Measurements from ENCODE around the gene CFD.
"Not testable (repeated sequence)": the region's sequence is repeated elsewhere in the genome, so short reads cannot be mapped to it uniquely, and the experiment has no call there.

The CFD gene

DNA sequence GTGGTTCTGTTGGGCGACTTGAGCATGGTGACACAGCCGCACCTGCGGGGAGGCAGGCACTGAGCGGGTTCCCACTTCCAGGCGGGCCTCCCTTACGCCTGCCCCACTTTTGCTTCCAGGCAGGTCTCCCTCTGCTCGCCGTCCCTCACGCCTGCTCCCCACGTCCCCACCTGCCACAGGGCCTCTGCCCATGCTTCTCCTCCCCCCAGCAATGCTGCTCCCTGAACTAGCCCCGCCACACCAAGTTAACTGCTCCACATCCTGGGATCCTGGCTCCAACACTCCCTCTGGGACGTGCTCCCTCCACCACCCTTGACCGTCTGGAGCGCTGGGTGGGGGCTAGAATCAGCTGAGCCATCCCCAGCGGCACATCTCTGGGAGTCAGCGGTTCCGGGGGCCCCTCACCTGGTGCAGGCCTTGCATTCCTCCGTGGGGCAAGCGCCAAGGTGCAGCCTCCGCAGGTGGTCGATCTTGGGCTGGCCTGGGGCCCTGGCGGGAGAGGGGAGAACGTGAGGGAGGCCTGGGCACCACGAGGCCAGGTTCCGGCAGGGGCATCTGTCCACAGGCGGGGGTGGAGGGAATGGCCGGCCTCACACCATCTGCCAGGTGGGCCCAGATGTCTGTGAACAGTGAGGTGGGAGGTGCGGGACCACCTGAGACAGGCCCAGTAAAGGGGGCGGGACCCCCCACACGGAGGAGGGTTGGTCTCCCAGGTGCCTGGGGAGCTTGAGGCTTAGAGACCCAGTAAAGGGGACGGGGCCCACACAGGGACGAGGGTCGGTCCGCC is 9.2 kb downstream of the CFD start:
- no peak for TF ChIP-seq ZNF274 (IDR thresholded peaks at IDR 0.05; ENCODE audit: low read depth, low read length)
- no peak overlapping the region for H3K4me3 ChIP-seq (ENCODE audit: low read length)

DNA sequence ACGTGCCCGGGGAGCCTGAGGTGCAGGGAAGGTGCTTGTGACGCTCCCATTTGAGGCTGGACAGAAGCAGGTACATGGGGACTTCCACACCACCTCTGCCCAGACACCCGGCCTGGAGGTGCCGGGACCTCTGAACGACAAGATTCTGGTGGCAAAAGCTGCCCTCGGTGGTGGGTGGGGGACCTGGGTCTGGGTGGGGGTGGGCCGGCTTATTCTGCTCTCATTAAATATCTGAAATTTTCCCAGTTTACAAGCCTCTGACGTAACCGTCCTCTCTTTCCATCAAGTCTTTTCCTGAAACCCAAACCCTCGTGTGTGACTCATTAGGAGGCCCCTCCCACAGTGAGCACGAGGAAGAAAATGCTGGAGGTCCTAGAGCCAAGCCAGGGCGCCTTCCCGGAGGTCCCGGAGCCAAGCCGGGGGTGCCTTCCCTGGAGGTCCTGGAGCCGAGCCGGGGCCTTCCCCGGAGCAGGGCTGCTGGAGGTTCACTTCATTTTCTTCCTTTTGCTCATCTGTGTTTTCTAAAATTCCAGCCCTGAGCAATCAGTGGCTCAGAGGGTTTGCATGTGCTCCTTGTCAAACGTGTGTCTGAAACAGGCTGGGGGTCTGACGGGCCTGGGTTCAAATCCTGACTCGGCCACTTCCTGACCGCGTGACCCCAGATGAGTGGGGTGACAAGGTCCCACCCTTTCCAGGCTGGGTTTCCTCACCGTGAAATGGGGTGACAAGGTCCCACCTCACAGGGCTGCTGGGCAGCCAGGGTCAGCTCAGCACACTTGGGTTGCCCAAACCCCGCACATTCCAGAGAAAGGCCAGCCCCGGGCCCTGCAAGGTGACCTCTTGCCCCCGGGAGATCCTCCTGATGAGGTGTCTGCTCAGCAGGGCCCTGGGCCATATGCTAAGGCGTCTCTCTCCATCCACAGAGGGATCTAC is 10.0 kb downstream of the CFD start:
- no peak overlapping the region for H3K4me3 ChIP-seq (ENCODE audit: low read length)
- no peak for TF ChIP-seq ZNF274 (IDR thresholded peaks at IDR 0.05; ENCODE audit: low read depth, low read length)

DNA sequence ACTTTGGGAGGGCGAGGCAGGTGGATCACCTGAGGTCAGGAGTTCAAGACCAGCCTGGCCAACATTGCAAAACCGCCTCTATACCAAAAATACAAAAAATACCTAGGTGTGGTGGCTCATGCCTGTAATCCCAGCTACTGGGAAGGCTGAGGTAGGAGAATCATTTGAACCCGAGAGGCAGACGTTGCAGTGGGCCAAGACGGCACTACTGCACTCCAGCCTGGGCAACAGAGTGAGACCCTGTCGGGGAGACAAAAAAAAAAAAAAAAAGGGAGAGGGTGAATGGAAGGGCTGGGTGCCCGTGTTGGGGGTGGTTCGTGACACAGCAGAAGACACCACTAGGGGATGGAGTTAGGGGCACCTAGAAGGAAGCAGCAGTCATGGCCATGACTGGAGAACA is 10.8 kb downstream of the CFD start:
- TF ChIP-seq ZNF274 (IDR thresholded peaks at IDR 0.05; ENCODE audit: low read depth, low read length) = no peak
- no peak overlapping the region for H3K4me3 ChIP-seq (ENCODE audit: low read length)

DNA sequence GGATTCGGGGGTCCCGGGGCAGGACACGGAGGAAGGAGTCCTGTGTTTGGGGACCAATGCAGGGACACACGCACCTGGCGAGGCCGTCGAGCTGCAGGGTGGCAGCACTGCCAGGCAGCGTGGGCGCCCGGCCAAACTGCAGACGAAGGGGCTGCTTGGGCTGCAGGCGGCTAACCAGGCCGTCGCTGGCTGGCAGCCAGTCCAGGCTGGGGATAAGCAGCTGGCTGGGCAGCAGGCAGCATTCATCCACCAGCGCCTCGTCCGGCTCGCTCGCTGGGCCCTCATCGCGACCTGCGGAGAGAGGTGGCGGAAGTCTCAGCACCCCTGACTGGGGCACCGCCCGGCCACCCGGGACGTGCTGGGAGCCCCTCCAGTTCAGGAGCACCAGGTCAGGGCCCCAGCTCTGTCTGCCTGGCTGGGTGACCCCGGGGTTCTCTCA is 11.5 kb downstream of the CFD start:
- TF ChIP-seq ZNF274 (IDR thresholded peaks at IDR 0.05; ENCODE audit: low read depth, low read length) = no peak
- H3K4me3 ChIP-seq (ENCODE audit: low read length) = no peak overlapping the region

DNA sequence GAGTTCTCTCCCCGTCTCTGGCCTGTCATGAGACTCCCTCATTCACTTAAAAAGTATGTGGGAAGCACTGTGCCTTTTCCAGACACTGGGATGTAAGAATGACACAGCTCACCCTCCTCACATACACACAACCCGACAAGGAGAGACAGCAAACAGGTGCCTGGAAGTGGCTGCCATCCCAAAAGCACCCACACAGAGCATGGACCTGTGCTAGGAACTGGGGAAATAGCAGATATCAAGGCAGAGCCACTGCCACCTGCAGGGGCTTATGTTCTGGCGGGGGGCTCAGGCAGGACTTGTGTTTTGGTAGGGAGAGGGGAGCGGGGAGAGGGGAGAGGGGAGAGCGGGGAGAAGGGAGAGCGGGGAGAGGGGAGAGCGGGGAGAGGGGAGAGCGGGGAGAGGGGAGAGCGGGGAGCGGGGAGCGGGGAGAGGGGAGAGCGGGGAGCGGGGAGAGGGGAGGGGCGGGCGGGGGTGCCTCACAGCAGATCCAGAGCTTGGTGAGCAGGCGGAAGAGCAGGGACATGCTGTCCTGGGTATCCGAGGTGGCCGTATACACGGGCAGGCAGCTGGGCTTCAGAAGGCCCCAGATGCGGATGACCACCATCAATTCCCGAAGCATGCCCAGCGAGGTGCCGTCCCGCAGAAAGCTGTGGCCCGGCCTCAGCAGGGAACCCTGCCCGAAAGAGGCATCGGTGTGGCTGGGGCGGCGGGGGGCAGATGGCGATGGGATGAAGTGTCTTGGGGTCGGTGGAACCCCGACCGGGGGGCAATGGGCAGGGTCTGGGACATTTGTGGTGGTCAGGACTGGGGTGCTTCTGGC is 12.2 kb downstream of the CFD start:
- no peak overlapping the region for H3K4me3 ChIP-seq (ENCODE audit: low read length)
- no peak for TF ChIP-seq ZNF274 (IDR thresholded peaks at IDR 0.05; ENCODE audit: low read depth, low read length)

DNA sequence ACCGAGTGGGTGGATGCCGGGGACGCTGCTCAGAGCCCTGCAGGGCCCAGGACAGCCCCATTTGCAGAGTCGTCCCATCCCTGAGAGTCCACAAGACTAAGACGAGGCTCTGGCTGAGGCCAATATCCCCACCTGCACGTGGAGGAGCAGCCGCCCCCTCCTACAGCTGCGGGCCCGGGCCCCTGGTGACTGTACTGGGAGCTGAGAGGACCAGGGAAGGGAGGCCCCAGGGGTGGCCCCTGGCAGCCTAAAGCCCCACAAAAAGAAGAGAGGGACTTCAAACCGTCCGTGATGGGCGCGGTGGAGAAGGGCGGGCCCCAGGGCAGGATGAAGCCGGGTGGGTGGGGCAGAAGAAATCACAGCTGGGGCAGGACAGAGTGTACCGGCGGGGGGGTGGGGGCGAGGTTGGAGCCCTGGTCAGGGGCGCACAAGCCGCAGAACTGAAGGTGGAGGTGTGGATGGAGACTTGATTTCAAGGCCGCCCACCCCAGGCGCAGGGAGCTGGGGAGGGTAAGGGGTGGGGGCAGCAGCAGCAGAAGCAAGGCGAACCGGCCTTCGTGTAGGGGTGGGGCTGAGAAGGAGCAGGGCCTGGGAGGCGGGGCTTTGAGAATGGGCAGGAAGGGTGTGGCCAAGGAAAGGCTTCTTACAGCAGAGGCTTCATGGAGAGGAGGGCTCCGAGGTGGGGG is 12.9 kb downstream of the CFD start:
- no peak overlapping the region for H3K4me3 ChIP-seq (ENCODE audit: low read length)
- TF ChIP-seq ZNF274 (IDR thresholded peaks at IDR 0.05; ENCODE audit: low read depth, low read length) = no peak

DNA sequence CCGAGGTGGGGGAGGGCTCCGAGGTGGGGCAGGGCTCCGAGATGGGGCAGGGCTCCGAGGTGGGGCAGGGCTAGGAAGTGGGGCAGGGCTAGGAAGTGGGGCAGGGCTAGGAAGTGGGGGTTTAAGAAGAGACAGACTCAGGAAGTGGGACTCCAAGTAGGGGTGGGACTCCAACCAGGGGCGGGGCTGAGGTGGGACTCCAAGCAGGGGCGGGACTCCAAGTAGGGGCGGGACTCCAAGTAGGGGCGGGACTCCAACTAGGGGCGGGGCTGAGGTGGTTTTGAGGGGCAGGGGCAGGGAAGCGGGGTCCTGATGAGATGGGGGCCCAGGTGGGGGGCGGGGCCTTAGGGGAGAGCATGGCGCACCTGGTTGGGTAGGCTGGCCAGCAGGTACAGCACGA is 13.6 kb downstream of the CFD start:
- no peak for TF ChIP-seq ZNF274 (IDR thresholded peaks at IDR 0.05; ENCODE audit: low read depth, low read length)
- no peak overlapping the region for H3K4me3 ChIP-seq (ENCODE audit: low read length)

DNA sequence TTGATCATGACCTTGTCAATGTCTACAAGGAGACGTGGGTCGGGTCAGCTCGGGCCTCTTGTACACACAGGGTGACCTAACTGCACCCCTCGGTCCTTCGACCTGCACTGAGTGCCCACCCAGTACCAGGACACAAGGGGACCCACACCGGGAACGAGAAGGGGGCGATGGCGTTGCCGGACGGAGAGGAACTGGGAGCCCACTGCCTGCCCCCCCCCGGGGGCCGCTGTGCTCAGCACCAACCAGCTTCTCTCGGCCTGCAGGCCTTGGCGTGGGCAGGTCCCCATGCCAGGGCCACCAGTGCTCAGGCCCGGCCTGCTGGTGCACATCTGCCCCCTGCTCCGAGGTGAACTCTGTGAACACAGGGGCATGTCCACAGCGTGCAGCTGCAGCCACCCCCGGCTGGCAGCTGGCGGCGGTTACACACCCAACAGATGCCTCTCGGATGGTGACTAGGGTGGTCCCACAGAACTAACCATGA is 14.1 kb downstream of the CFD start:
- no peak overlapping the region for H3K4me3 ChIP-seq (ENCODE audit: low read length)
- TF ChIP-seq ZNF274 (IDR thresholded peaks at IDR 0.05; ENCODE audit: low read depth, low read length) = no peak

DNA sequence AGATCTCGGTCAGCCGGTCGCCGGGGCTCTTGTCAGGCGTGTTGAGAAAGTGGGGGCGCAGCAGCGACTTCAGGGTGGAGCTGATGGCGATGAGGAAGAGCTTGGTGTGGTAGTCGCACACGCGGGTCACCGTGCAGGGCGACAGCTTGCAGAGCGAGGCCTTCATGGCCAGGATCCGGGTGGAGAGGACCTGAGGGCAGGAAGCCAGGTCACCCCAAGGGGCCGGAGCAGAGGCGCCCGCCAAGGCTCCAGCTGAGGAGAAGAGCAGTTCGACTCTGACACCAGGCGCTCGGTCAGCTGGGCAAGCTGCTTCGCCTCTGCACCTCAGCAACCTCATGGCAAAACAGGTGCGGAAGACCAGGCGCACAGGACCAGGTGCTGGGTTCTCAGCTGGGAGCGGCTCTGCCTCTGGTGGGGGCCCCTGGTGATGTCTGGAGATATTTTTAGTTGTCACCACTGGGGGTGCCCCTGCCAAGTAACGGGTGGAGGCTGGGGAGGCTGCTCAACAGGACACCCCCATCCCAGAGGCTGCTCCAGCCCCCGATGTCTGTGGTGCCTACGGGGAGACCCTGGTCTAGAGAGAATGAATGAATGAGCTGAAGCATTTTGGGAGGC is 15.9 kb downstream of the CFD start:
- no peak for TF ChIP-seq ZNF274 (IDR thresholded peaks at IDR 0.05; ENCODE audit: low read depth, low read length)
- no peak overlapping the region for H3K4me3 ChIP-seq (ENCODE audit: low read length)

DNA sequence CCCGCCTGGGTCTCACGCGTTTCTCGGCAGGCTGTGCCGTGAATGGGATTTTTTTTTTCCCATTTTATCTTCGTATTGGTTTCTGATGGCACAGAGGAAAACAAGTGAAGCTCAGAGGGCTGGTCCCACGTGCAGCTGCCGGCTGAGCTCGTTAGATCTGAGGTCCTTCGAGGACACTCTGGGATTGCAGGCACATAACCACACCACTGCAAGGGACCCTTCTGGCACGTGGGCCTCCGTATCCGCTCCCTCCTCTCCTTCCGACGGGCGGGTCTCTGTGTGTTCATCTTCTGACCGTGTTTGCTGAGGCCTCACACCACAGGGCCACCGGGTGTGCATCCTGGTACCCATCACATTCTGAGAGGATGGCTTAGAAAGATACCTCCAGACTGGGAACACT is 16.6 kb downstream of the CFD start:
- no peak for TF ChIP-seq ZNF274 (IDR thresholded peaks at IDR 0.05; ENCODE audit: low read depth, low read length)
- no peak overlapping the region for H3K4me3 ChIP-seq (ENCODE audit: low read length)

DNA sequence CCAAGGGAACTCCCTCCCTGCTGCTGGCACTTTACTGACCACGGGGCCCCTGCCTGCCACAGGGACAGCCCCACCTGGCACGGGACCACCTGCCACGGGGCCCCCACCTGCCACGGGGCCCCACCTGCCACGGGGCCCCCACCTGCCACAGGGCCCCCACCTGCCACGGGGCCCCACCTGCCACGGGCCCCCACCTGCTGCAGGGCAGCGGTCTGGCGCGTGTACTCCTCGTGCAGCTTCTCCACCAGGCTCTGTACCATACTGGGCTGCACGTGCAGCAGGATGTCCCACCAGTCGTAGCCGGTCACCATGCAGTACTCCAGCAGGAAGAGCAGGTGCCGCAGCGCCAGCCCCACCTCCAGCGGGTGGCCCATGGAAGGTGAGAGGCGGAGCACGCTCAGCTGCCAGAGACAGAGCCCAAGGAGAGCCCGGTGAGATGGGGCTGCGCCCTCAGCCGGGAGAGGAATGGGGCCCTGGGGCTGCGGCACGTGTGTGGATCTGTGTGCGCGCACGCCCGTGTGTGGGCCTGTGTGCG is 17.4 kb downstream of the CFD start:
- no peak for TF ChIP-seq ZNF274 (IDR thresholded peaks at IDR 0.05; ENCODE audit: low read depth, low read length)
- no peak overlapping the region for H3K4me3 ChIP-seq (ENCODE audit: low read length)

DNA sequence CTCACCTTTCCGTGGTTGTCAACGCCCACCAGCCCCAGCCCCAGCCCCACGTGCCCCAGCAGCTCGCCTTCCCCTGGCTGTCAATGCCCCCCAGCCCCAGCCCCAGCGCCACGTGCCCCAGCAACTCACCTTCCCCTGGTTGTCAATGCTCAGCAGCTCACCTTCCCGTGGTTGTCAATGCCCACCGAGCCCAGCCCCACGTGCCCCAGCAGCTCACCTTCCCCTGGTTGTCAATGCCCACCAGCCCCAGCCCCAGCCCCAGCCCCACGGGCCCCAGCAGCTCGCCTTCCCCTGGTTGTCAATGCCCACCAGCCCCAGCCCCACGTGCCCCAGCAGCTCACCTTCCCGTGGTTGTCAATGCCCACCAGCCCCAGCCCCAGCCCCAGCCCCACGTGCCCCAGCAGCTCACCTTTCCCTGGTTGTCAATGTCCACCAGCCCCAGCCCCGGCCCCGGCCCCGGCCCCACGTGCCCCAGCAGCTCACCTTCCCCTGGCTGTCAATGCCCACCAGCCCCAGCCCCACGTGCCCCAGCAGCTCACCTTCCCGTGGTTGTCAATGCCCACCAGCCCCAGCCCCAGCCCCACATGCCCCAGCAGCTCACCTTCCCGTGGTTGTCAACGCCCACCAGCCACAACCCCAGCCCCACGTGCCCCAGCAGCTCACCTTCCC is 18.7 kb downstream of the CFD start:
- not testable (repeated sequence) for H3K4me3 ChIP-seq (ENCODE audit: low read length)

DNA sequence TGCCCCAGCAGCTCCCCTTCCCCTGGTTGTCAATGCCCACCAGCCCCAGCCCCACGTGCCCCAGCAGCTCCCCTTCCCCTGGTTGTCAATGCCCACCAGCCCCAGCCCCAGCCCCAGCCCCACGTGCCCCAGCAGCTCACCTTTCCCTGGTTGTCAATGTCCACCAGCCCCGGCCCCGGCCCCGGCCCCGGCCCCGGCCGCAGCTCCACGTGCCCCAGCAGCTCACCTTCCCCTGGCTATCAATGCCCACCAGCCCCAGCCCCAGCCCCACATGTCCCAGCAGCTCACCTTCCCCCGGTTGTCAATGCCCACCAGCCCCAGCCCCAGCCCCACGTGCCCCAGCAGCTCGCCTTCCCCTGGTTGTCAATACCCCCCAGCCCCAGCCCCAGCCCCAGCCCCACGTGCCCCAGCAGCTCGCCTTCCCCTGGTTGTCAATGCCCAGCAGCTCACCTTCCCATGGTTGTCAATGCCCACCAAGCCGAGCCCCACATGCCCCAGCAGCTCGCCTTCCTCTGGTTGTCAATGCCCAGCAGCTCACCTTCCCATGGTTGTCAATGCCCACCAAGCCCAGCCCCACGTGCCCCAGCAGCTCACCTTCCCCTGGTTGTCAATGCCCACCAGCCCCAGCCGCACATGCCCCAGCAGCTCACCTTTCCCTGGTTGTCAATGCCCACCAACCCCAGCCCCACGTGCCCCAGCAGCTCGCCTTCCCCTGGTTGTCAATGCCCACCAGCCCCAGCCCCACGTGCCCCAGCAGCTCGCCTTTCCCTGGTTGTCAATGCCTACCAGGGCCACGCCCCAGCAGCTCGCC is 19.5 kb downstream of the CFD start:
- not testable (repeated sequence) for H3K4me3 ChIP-seq (ENCODE audit: low read length)
